ENCODE data around the gene C19orf12.

C19orf12 gene

DNA sequence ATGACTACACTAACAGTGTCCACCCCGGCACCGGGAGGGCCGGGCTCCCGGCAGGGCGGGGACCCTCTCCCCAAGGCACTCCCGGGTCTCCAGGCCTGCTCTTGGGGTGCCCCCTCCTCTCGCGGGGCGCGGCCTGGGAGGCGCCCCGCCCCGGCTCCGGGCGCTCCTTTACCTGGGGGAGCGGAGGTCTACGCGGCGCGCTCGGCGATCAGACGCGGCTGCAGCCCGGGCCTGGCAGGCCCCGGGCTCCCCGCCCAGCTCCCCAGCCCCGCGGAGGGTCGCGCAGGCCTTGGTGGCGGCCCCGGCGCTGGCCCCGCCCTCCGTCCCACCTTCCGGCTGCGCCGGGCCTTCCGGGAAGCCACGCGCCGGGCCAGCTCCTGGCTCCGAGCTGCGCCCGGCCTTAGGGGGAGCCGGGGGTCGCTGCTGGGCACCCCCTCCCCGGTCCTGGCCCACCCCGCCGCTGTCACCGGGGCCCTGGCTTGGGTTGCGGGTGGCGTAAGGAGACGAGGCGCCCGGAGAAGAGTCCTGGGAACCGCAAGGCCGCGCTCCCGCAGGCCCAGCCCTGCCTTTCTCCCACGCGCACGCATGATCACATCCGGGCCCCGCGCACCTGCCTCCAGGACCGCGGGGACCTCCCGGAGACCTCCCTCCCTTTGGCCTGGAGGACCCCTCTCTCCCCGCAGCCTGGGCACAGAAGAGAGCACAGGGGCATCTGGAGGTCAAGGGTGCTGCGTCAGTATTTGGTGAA is at the start of gene C19orf12:
Gene C19orf12, minus strand, starts transcription at position 309 of the 748 bp plus-strand sequence. CDS start 6,848 bp downstream, outside the sequence.
- DNase-seq = peak; percentile 79

DNA sequence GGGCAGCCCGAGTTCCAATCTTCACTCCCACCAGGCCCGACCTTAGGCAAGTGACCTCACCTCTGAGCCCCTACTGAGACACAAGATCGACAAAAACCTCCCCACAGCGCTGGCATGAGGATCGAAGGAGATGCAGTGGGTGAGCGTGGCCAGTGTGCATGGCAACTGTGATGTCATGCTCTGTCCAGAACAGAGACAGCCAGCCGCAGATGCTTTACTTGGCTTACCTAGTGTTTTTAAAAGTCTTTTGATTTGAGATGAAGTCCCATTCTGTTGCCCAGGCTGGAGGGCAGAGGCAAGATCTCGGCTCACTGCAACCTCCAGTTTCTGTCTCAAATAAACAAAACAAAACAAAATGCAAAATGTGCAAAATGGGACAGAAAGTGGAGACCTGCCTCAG is 49.3 kb upstream of the C19orf12 start:
- DNase-seq = no peak

GRCh38 chr19:29763196-29763595 is 48.1 kb upstream of the C19orf12 start:
- no peak for DNase-seq

DNA sequence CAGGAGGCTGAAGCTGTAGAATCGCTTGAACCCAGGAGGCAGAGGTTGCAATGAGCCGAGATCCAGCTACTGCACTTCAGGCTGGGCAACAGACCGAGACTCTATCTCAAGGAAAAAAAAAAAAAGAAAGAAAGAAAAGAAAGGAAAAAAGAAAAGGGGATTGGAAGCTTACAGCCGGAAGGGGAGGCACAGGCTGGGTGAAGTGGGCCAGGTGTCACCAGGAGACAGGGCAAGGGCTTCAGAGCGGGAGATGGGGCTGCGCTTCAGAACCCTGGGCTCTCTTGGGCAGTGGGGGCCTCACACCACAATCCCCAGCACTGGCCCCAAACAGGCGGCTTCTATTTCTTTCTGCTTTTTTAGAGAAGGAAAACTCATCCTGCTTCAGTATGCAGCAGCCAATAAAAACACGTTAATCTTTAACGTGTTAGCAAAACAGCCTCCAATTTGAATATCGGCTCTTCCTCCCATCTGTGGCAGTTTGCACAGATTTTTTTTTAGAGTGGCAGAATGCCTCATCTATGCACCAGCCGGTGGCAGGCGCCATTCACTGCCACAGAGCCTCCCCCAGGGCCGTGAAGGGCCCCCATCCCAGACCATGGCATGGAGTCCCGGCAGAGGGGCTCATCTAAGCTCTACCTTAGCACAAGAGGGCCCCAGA is 46.6 kb upstream of the C19orf12 start:
- DNase-seq = no peak

DNA sequence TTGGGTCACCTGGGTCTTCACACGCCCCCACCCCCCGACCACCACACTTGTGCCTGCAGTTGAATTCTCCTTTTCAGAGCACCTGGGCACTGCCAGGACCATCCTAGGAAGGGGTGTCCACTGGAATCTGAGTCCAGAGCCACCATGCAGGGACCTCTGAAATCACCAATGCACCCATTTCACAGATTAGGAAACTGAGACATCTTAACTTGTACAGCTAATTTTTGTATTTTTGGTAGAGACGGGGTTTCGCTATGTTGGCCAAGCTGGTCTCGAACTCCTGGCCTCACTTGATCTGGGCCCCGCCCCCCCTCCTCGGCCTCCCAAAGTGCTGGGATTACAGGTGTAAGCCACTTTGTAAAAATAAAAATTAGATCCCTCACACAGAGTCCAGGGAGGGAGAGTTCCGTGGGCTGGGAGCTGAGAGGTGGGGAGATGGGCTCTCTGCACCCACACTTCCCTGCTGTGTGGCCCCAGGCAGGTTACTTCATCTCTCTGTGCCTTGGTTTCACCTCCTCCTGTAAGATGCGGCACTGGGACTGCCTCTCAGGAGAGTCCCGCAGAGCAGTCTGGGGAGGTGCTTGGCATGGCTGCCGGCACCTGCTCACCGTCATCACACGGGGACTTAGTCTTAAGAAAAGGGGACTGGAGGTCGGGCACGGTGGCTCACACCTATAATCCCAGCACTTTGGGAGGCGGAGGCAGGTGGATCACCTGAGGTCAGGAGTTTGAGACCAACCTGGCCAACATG is 45.9 kb upstream of the C19orf12 start:
- no peak for DNase-seq

- DNase-seq = no peak
Observed at GRCh38 chr19:29759359-29759758, 44.3 kb upstream of the C19orf12 start.

DNA sequence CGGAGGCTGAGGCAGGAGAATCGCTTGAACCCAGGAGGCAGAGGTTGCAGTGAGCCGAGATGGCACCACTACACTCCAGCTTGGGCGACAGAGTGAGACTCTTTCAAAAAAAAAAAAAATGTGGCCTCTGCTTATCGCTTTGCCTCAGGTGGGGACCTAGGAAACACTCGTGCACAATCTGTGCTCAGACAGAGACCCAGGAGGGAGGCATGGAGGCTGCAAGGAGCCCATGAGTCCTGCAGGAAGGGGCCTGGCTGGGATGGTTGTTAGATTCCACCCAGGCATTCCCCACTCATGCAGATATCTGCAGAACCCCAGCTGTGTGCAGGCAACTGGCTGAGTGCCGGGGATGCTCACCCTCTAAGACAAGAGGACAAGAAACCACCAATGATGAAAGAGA is 43.8 kb upstream of the C19orf12 start:
- no peak for DNase-seq

DNA sequence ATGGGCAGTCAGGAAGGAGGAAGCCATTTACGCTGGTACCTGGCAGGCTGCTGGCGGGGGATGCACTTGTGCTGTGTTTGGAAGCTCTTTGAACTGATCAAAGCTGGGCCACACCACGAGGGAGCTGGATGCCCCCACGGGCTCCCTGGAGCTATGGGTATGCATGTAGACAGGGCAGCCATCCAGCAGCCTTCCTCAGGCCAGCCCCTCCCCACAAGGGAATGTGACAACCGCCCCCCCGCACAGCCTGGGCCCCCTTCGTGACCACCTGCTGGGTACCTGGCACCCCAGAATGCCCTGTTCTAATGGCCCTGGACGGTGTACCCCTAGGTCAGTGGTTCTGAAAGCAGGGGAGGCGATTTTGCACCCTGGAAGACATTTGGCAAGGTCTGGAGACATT is 42.5 kb upstream of the C19orf12 start:
- DNase-seq = no peak

DNA sequence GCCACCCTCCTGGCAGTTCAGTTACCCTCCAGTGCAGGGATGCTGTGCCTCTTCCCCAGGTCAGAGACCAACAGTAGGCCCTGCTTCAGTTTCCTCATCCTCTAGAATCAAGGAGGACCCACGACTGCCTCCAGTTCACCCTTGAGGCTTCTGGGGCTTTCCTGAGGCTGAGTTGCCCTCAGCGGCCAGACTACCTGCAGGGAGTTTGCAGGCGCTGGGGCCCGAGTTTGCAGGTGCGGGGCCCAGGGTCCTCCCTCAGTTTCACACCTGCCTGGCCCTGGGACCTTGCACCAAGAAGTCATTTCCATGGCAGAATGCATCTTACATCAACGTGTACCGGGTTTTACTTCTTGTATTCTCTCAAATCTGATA is 38.9 kb upstream of the C19orf12 start:
- no peak for DNase-seq

DNA sequence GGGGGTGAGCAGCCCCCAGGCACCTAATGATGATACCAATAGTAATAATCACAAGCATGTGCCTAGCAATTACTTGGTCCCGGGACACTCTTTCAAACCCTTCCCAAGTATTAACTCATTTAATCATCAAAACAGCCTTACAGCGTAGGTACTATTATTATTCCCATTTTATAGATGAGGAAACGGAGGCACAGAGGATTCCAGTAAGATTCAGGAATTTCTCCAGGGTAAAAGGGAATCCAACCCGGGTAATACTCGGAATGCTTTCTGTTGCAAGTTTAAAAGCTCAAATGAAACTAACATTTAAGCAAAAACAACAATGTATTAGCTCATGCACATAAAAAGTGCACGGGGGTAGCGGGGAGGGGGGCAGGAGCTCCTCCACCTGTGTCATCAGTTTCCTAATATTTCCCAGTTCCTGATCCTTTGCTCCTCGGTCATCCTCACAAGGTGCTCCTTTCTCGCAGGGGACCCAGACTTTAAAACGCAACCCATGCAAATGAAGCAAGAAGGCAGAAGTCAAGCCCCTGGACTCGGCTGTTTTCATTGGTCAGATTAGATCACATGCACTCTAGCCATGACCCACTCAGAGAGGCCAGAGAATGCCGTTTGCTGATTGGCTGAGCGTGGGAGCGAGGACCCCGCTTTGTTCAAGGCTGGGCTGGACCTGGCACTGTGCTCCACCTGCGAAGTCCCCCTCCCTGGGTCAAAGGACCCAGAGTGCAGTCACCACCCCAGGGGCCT is 38.3 kb upstream of the C19orf12 start:
- DNase-seq = no peak

GRCh38 chr19:29752450-29753025 is 37.5 kb upstream of the C19orf12 start:
- DNase-seq = no peak

- no peak for DNase-seq
Observed at GRCh38 chr19:29751932-29752331, 36.9 kb upstream of the C19orf12 start.

GRCh38 chr19:29750001-29750400 is 34.9 kb upstream of the C19orf12 start:
- DNase-seq = no peak

- no peak for DNase-seq
Observed at GRCh38 chr19:29748996-29749849, 34.2 kb upstream of the C19orf12 start.

DNA sequence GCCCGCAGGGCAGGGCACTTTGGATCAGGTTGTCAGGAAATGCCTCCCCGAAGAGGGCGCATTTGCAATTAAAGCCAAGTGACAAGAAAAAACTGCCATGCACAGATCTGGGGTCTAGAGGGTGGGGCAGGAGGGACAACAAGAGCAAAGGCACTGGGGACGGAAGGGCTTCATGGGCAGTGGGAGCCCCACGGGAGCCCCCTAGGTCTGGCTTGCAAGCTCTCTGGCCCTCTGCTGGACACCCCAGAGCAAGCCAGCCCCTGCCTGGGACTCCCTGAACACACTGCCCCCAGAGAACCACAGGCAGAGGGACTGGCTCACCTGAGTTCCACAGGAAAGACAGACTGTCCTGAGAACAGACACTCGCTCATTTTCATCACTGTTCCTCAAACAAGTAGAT is 30.2 kb upstream of the C19orf12 start:
- no peak for DNase-seq

DNA sequence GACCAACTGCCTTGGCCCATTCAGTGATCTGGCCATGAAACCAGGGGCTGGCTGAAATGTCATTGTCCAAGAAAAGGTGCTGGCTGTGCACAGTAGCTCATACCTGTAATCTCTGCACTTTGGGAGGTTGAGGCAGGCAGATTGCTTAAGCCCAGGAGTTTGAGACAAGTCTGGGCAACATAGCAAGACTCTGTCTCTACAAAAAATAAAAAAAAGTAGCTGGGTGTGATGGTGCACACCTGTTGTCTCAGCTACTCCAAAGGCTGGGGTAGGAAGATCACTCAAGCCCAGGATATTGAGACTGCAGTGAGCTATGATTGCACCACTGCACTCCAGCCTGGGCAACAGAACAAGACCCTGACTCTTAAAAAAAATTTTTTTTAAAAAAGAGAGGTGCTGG is 28.6 kb upstream of the C19orf12 start:
- DNase-seq = no peak

DNA sequence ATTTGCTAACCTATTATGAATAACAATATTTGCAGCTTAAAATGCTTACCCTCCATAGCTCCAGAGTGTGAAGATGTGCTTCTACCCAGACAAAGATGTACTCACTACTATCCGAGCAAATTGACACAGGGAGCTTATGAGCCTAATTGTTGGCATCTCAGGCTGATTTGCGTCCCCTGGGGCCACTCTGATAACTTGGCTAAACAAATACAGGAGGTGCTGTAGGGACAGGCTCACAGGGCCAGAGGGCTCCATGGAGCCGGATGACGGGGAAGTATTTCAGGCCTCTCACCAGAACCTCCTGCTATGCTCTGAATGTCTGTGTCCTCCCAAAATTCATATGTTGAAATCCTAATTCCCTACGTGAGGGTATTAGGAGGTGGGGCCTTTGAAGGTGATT is 26.7 kb upstream of the C19orf12 start:
- no peak for DNase-seq

DNA sequence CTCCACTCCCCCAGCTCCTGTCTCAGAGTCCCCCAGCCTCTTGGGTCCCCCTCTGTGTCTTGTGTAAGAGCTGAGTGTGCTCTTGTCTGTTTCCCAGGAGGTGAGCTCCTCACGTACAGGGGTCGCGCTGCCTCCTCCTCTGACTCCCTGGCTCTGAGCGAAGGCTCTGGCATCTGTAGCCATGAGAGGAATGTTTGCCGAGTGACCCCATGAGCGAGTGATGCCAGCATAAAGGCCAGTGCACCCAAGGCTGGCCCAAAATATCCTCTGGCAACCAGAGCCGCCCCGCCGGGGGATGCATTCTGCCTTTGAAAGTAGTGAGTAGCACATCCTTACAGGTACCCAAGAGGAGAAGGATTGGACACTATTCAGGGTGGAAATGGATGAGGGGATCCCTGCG is 26.2 kb upstream of the C19orf12 start:
- no peak for DNase-seq

GRCh38 chr19:29737461-29738000 is 22.5 kb upstream of the C19orf12 start:
- no peak for DNase-seq

GRCh38 chr19:29735829-29736228 is 20.8 kb upstream of the C19orf12 start:
- no peak for DNase-seq

DNA sequence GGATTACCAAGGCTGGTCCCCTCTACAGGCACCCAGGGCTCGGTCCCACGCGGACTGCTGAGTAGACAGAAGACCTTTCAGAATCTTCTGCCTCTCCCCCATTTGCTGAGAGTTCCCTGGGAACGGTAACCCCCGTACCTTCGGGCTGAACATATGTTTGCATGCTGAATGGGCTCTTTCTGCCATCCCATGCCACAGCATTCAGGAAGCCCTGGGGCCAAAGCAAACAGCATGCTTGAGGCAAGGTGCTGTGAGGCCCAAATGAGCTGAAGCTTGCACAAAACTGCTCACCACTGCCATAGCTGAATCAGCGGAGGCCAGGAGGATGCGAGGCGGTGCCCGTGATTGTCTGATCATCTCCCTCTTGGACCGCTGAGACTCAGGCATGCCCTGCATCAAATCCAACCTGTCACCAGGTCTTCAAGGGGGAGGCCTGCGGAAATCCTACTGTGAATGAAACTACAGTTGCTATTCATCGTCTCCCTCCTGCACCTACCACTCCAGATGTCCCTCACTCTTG is 16.3 kb upstream of the C19orf12 start:
- no peak for DNase-seq
